WTC11 (cell line): ENCODE measurements around the gene ZBTB21. TPM values are rescaled to one million over a fixed set of nuclear protein-coding genes. Genes with fewer than 3 reads are reported as not detected.

ENCODE experiments used
- ATAC-seq: fragments of 200-7000 bp; cut with Tn5 transposase; 2 replicates; pipeline ENCODE4 v1.10.0; 2021; ENCODE audit warnings: mild to moderate bottlenecking, moderate library complexity
- CTCF ChIA-PET: fragments of 300-600 bp; sonication (Branson Sonifier 250); formaldehyde crosslinking; loops from one replicate; lab custom pipeline; 2021; ENCODE audit warnings: antibody characterized with exemption; lab: Charles Lee
- POLR2A ChIA-PET: fragments of 350-600 bp; sonication (Branson Sonifier 250); formaldehyde crosslinking; loops from one replicate; lab custom pipeline; 2021; ENCODE audit warnings: antibody characterized with exemption; lab: Charles Lee
- DNase-seq: peaks from one replicate; pipeline ENCODE4 v3.0.0; 2021; ENCODE audit warnings: low spot score
- H3K27ac Mint-ChIP-seq: 2 replicates; pipeline ENCODE4 v1.8.0; 2021; ENCODE audit warnings: mixed read lengths
- H3K27me3 Mint-ChIP-seq: 2 replicates; pipeline ENCODE4 v1.8.0; 2021; ENCODE audit warnings: low read depth, mild to moderate bottlenecking, moderate library complexity, mixed read lengths
- H3K36me3 Mint-ChIP-seq: 2 replicates; pipeline ENCODE4 v1.8.0; 2021; ENCODE audit warnings: mixed read lengths
- H3K4me1 Mint-ChIP-seq: 2 replicates; pipeline ENCODE4 v1.8.0; 2022; ENCODE audit warnings: mixed read lengths
- H3K4me3 Mint-ChIP-seq: 2 replicates; pipeline ENCODE4 v1.8.0; 2021; ENCODE audit warnings: mild to moderate bottlenecking, moderate library complexity, mixed read lengths
- H3K9me3 Mint-ChIP-seq: 2 replicates; pipeline ENCODE4 v1.8.0; 2021; ENCODE audit warnings: mixed read lengths
- AR ChIP-seq: fragments of 250-450 bp; sonication (Bioruptor Pico); IDR thresholded peaks from 2 replicates; pipeline ENCODE4 v1.9.0; 2021; ENCODE audit warnings: mild to moderate bottlenecking
- CREM ChIP-seq: sonication (generic); formaldehyde crosslinking; IDR thresholded peaks from 2 replicates; pipeline ENCODE4 v1.8.1; 2022; ENCODE audit warnings: mild to moderate bottlenecking, missing genetic modification reagents, moderate library complexity
- CTCF ChIP-seq: fragments of 200-600 bp; IDR thresholded peaks from 2 replicates; pipeline ENCODE4 v1.8.0; 2022; ENCODE audit warnings: antibody characterized with exemption
- FOXP4 ChIP-seq: sonication (generic); formaldehyde crosslinking; IDR thresholded peaks from 2 replicates; pipeline ENCODE4 v1.8.0; 2022; ENCODE audit warnings: mild to moderate bottlenecking, missing genetic modification reagents
- HMGXB4 ChIP-seq: sonication (generic); formaldehyde crosslinking; IDR thresholded peaks from 2 replicates; pipeline ENCODE4 v1.8.1; 2023; ENCODE audit warnings: mild to moderate bottlenecking, moderate library complexity, missing genetic modification reagents
- IRF2 ChIP-seq: sonication (generic); formaldehyde crosslinking; IDR thresholded peaks from 2 replicates; pipeline ENCODE4 v1.8.0; 2022; ENCODE audit warnings: low read depth, missing genetic modification reagents, borderline replicate concordance
- JAZF1 ChIP-seq: fragments of 250-450 bp; sonication (Bioruptor Pico); IDR thresholded peaks from 2 replicates; pipeline ENCODE4 v1.9.0; 2021; ENCODE audit warnings: moderate library complexity, mild to moderate bottlenecking, inconsistent platforms
- MYBL2 ChIP-seq: sonication (generic); formaldehyde crosslinking; IDR thresholded peaks from 2 replicates; pipeline ENCODE4 v1.8.1; 2023; ENCODE audit warnings: mild to moderate bottlenecking, moderate library complexity, missing genetic modification reagents
- NFYB ChIP-seq: sonication (generic); formaldehyde crosslinking; conservative IDR thresholded peaks from 2 replicates; pipeline ENCODE4 v1.8.0; 2022; ENCODE audit warnings: low read depth, missing genetic modification reagents
- NR3C1 ChIP-seq: sonication (generic); formaldehyde crosslinking; conservative IDR thresholded peaks from 2 replicates; pipeline ENCODE4 v1.8.1; 2023; ENCODE audit warnings: low read depth, mild to moderate bottlenecking, missing genetic modification reagents
- OVOL2 ChIP-seq: fragments of 250-450 bp; sonication (Bioruptor Pico); IDR thresholded peaks from 2 replicates; pipeline ENCODE4 v1.9.0; 2021; ENCODE audit warnings: mild to moderate bottlenecking, borderline replicate concordance
- SOX15 ChIP-seq: fragments of 250-450 bp; sonication (Bioruptor Pico); IDR thresholded peaks from 2 replicates; pipeline ENCODE4 v1.9.0; 2021; ENCODE audit warnings: mild to moderate bottlenecking
- SP1 ChIP-seq: sonication (generic); formaldehyde crosslinking; conservative IDR thresholded peaks from 2 replicates; pipeline ENCODE4 v1.8.1; 2022; ENCODE audit warnings: missing genetic modification reagents
- TCF7 ChIP-seq: sonication (generic); formaldehyde crosslinking; IDR thresholded peaks from 2 replicates; pipeline ENCODE4 v1.8.0; 2022; ENCODE audit warnings: mild to moderate bottlenecking, low read depth, missing genetic modification reagents, moderate library complexity
- TEAD4 ChIP-seq: sonication (generic); formaldehyde crosslinking; IDR thresholded peaks from 2 replicates; pipeline ENCODE4 v1.8.0; 2022; ENCODE audit warnings: mild to moderate bottlenecking, missing genetic modification reagents
- USF2 ChIP-seq: sonication (generic); formaldehyde crosslinking; IDR thresholded peaks from 2 replicates; pipeline ENCODE4 v1.8.1; 2023; ENCODE audit warnings: mild to moderate bottlenecking, missing genetic modification reagents, moderate library complexity
- ZNF121 ChIP-seq: sonication (generic); formaldehyde crosslinking; IDR thresholded peaks from 2 replicates; pipeline ENCODE4 v1.8.0; 2023; ENCODE audit warnings: missing genetic modification reagents
- ZNF317 ChIP-seq: sonication (generic); formaldehyde crosslinking; IDR thresholded peaks from 2 replicates; pipeline ENCODE4 v1.8.1; 2023; ENCODE audit warnings: low read depth, mild to moderate bottlenecking, moderate library complexity, missing genetic modification reagents, borderline replicate concordance
- ZNF396 ChIP-seq: fragments of 250-450 bp; sonication (Bioruptor Pico); IDR thresholded peaks from 2 replicates; pipeline ENCODE4 v1.8.0; 2021; ENCODE audit warnings: mild to moderate bottlenecking, moderate library complexity, borderline replicate concordance
- ZNF512 ChIP-seq: sonication (generic); formaldehyde crosslinking; IDR thresholded peaks from 2 replicates; pipeline ENCODE4 v1.8.1; 2022; ENCODE audit warnings: missing genetic modification reagents, borderline replicate concordance
- ZNF671 ChIP-seq: fragments of 250-450 bp; sonication (Bioruptor Pico); IDR thresholded peaks from 2 replicates; pipeline ENCODE4 v1.8.0; 2021; ENCODE audit warnings: mild to moderate bottlenecking
- total RNA-seq: library from RNA; stranded (reverse); gene quantifications from 3 replicates; pipeline ENCODE4 v1.2.3, GENCODE V29; 2021

Gene ZBTB21
- total RNA-seq, 1 experiment from 2014 or later = 13.8 TPM

- TF ChIP-seq CREM (peak; percentile 93), OVOL2 (CRISPR knock-in tag) (no peak), USF2 (CRISPR knock-in tag) (peak; percentile 87), NFYB (CRISPR knock-in tag) (peak; percentile 39; the same call in 1 of the 2 replicates), TEAD4 (peak; percentile 13; the same call in 1 of the 2 replicates), FOXP4 (no peak; the same call in none of the 2 replicates), JAZF1 (CRISPR knock-in tag) (no peak), AR (CRISPR knock-in tag) (no peak), IRF2 (CRISPR knock-in tag) (no peak), NR3C1 (CRISPR knock-in tag) (no peak), ZNF671 (CRISPR knock-in tag) (no peak), MYBL2 (CRISPR knock-in tag) (peak; percentile 37; the same call in 1 of the 2 replicates)
Observed at GRCh38 chr21:42009831-42010506, at the start of gene ZBTB21 (continued).

- ChIA-PET CTCF (interaction anchor here (1.1 kb wide), 1 partner anchor 57 kb away, joined by 3 read pairs; no protein-coding TSS in a partner anchor), POLR2A (interaction anchor here (0.6 kb wide), 1 partner anchor 180 kb away, joined by 3 read pairs; no protein-coding TSS in a partner anchor)
- no peaks in the 10 kb centered on the region; the same call in 1 of the 2 replicates for H3K36me3 Mint-ChIP-seq
- ATAC-seq (no peak), DNase-seq (no peak)
- H3K4me1 Mint-ChIP-seq = peaks cover 44% of the 10 kb centered on the region
- H3K4me3 Mint-ChIP-seq = no peak overlapping the region
- TF ChIP-seq SOX15 (no peak), ZNF396 (CRISPR knock-in tag) (no peak), SP1 (CRISPR knock-in tag) (no peak), CTCF (no peak), ZNF317 (no peak), HMGXB4 (CRISPR knock-in tag) (no peak), ZNF671 (CRISPR knock-in tag) (no peak), TCF7 (CRISPR knock-in tag) (no peak), ZNF512 (CRISPR knock-in tag) (no peak), ZNF121 (CRISPR knock-in tag) (no peak)
- peaks cover 8% of the 10 kb centered on the region for H3K9me3 Mint-ChIP-seq
- no peak overlapping the region for H3K27ac Mint-ChIP-seq
- H3K27me3 Mint-ChIP-seq = peaks cover 4% of the 10 kb centered on the region; the same call in 1 of the 2 replicates
Observed at GRCh38 chr21:42059721-42060120, 49.6 kb upstream of the ZBTB21 start.
